NCI-H446 (cell line): ENCODE results near the gene MDM2.

ENCODE experiments used
- DNase-seq, 2 experiments: peaks; one replicate each; lab custom pipeline; 2025; lab: John Stamatoyannopoulos, UW

MDM2 gene

GRCh38 chr12:68851592-68852306 lies 43.8 kb downstream of the MDM2 start:
- no peak for DNase-seq

DNA sequence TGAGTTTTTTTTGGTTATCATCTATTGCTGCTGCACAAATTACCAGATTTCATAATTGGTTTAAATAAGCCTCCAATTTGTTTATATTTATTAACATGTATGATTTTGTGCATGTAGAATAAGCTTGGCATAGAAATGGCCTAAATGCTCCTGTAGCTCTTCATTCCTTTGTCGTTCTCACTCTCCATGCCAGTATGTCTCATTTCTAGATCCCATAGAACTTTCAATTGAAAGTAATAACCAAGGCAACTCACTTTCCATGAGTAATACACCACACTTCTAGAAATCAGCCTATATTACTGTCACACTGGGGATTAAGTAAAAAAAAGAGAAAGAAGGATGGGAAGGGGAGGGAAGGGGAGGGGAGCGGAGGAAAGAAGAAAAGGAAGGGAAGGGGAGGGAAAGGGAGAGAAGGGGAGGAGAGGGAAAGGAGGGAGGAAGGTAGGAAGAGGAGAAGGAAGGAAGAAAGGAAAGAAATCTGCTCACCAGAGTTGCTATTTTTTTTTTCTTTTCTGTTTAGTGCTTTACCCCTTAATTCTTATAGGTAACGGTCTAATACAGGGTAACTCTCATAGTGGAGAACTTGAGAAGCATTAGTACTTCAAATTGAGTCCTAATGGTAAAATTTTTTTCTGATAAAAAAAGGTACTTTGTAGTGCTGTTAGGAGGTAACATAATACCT lies 45.6 kb downstream of the MDM2 start:
- no peak for DNase-seq

DNA sequence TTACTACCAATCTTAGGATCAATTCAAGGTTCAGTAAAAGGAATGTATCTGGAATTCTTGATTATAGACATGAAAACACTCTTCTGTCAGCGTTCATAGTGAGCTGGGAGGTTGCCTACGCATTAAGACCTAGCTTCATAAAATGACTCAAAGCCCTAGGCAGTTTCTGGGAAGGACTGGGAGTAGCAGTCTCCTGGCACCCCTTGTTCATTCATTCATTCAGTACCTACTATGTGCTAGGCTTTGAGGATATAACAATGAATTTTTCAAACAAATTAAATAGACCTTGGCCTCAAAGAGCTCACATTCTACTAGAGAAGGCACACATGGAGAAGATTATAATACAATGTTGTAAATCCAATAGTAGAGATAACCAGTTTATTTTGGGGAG lies 46.1 kb downstream of the MDM2 start:
- no peak for DNase-seq

DNA sequence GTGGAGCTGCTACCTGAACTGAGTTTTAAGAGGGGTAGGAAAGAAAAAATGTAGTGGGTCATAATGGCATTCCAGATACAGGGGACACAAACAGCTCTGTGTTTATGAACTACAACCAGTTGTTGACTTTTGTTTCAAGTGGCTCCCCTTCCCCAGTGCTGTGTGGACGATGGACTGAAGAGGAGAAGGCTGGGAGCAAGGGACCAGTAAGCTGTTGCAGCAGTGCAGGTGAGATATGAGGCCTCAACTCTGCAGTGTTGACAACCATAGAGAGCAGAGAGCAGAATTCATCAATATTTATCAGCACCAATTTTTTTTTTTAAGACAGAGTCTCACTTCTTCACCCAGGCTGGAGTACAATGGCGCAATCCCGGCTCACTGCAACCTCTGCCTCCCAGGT lies 46.6 kb downstream of the MDM2 start:
- no peak for DNase-seq

DNA sequence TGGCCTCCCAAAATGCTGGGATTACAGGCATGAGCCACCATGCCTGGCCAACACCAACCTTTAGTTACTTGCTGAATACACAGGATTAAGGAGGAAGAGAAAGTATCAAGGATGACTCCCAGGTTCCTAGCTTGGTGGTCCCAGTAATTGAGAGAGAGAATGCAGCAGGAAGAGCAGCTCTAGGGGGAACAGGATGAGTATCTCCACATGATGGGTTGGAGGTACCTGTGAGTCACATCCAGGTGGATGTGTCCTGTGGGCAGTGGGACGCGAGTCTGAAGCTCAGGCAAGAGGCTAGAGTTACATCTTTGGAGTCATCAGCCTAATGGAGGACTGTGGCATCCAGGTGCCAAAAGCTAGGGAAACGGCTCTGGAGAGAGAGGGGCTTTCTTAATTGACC lies 47.1 kb downstream of the MDM2 start:
- DNase-seq = no peak

- no peak for DNase-seq
These were observed 47.8 kb downstream of the MDM2 start for GRCh38 chr12:68855771-68856170.

DNA sequence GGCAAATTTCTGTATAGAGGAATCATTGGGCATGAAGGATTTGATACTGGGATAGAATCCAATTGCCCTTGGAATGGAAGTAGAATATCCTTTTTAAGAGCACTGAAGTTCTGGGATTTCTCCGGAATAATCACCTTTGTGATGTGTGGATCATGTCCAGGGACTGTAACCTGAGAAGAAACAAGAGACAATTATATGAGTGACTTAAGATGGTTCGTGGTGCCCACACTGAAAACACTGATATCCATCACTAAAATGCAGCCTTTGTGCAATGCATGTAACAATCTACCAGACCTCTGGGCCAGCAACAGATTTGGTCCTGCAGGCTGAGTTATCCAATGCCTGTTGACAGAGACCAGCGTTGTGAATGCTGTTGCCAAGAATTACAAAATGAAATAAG lies 48.5 kb downstream of the MDM2 start:
- DNase-seq = peak; percentile 41 to 81

GRCh38 chr12:68861890-68862289 lies 53.9 kb downstream of the MDM2 start:
- DNase-seq = no peak

GRCh38 chr12:68863109-68863770 lies 55.3 kb downstream of the MDM2 start:
- peak in 1 of 2 experiments; percentile 16 for DNase-seq

DNA sequence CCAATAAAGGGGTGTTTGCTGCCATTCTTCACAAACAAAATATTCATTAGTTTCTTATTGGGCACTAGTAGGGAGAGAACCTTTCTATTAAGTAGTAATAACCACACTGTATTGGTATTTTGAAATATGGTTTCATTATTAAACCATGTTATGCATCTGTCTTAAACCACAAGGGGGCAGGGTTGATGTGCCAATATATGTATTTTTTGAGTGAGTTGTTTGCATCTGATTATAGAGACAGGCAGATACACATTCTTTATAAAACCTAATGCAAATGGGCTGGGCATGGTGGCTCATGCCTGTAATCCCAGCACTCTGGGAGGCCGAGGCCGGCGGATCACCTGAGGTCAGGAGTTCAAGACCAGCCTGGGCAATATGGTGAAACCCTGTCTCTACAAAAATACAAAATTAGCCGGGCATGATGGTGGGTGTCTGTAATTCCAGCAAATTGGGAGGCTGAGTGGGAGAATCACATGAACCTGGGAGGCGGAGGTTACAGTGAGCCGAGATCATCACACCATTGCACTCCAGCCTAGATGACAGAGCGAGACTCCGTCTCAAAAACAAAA lies 56.0 kb downstream of the MDM2 start:
- DNase-seq = peak; percentile 4 to 52

DNA sequence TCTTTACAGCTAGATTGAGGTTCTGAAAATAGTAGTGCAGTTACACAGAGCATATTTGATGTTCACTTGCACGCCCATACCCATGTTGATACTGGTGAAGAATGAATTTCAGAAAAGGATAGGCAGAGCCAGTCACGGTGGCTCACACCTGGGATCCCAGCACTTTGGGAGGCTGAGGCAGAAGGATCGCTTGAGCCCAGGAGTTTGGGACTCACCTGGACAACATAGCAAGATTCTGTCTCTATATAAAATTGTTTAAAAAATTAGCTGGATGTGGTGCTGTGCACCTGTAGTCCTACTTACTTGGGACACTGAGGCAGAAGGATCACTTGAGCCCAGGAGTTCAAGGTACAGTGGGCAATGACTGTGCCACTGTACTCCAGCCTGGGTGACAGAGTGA lies 56.6 kb downstream of the MDM2 start:
- DNase-seq = no peak

- DNase-seq = no peak
These were observed 57.6 kb downstream of the MDM2 start for GRCh38 chr12:68865399-68866164.

GRCh38 chr12:68866950-68867349 lies 59.0 kb downstream of the MDM2 start:
- DNase-seq = no peak

DNA sequence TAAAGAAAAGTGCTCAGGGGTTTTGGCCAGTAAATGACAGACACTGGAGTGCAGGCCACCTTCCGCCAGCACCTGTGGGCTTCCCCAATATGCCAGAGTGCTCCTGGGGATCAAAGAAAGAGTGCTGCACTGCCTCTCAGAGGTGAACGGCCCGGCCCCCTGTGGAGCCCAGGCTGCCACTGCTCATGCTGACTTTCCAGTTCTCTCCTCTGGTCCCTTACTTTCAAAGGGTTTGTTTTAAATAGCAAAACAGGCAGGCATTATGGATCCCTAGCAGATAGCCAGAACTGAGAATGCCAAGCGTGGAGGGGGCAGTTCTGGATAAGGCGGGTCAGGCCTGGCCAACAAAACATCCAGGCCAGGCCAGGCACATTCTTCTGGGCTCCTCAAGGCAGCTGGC lies 59.6 kb downstream of the MDM2 start:
- DNase-seq = no peak

- DNase-seq = no peak
These were observed 60.2 kb downstream of the MDM2 start for GRCh38 chr12:68868043-68868790.

DNA sequence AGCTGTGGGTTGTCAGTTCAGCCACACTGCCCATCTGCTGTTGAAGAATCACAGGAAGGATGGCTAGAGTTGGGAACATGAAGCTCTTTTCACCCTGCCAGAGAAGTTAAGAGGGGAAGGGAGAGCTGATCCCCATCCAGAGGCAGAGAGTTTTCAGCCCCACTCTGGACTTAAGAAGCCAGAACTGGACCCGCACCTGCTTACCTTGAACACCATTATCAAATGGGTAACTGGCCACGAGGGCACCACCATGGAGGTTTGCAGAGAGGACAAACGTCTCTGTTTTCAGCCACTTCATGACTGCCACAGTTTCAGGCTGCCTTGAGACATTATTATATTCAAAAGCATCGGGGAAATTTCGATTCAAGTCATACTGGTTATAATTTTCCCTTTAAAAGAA lies 62.0 kb downstream of the MDM2 start:
- DNase-seq = no peak

DNA sequence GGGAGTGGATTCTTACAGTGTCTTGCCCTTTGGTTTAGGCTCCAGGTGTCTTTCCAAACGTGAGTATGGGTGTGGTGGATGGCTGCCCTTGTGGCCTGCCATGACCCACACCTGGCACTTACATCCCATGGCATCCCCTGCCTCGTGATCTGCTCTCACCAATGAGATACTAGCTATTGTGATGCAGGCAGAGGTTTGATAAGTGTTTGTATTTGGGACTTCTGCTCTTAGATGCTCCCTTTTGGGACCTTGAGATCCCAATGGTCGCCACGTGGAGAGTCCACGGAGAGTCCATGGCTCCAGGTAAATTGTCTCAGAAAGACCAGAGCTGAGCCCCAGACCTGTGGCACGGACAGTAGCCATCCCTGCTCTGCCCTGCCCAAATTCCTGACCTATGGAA lies 62.5 kb downstream of the MDM2 start:
- DNase-seq = no peak

DNA sequence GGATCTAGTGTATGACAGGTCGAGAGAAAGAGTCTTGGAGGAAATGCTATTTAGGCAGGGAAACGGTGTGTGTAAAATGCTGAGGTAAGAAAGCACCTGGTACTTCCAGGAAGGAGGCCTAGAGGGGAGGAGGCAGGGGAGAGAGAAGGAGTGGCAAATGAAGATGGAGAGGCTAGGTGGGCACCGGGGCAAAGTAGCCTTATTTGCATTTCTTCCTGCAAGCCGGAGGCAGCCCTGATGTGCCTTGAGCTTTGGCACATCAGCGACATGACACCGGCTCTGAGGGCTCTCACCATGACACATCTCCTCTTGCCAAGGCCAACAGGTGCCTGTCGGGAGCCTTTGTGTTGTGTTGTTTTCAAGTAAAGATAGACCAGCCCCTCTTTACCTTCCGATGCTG lies 63.4 kb downstream of the MDM2 start:
- no peak for DNase-seq

GRCh38 chr12:68871921-68872320 lies 63.9 kb downstream of the MDM2 start:
- no peak for DNase-seq

GRCh38 chr12:68873316-68873715 lies 65.3 kb downstream of the MDM2 start:
- no peak for DNase-seq

- no peak for DNase-seq
These were observed 68.5 kb downstream of the MDM2 start for GRCh38 chr12:68876461-68876860.

DNA sequence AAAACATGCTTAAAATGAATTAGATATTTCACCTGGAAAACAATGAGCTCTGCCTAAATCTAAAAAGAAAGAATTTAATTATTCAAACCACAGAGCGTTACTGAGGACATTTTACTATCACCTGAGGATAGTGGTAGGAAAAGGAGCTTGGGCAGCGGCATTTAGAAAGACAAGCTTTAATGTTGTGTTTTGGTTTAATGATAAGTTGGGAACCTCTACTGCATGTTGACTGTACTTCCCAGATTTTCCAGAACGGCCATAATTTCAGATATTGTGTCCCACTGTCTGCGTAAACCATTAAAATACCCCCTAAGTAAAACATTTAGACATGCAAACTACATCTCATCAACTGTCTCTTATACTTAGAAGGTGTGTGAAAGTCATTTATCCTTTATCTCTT lies 69.6 kb downstream of the MDM2 start:
- DNase-seq = no peak
